Hematopoietic multipotent progenitor cell treated with erythropoietin and hydrocortisone succinate and interleukin-3 and kit ligand, for 15 days (in vitro differentiated cells): ENCODE measurements around the gene ARHGEF19.
"Not testable (repeated sequence)": the region's sequence is repeated elsewhere in the genome, so short reads cannot be mapped to it uniquely, and the experiment has no call there.

ENCODE experiments used
- DNase-seq: peaks from one replicate; pipeline ENCODE4 v3.0.0-alpha.2; 2015; ENCODE audit warnings: low spot score

Gene ARHGEF19

GRCh38 chr1:16212251-16212961, at the start of gene ARHGEF19:
TSS of gene ARHGEF19 (minus strand) at chr1:16212652. CDS start at chr1:16209054, 3,598 bp downstream.
- no peak for DNase-seq

GRCh38 chr1:16262067-16262466, 49.6 kb upstream of the ARHGEF19 start:
- DNase-seq = no peak

- no peak for DNase-seq
Observed at GRCh38 chr1:16260814-16261213, 48.4 kb upstream of the ARHGEF19 start.

- no peak for DNase-seq
Observed at GRCh38 chr1:16258591-16259135, 46.2 kb upstream of the ARHGEF19 start.

DNA sequence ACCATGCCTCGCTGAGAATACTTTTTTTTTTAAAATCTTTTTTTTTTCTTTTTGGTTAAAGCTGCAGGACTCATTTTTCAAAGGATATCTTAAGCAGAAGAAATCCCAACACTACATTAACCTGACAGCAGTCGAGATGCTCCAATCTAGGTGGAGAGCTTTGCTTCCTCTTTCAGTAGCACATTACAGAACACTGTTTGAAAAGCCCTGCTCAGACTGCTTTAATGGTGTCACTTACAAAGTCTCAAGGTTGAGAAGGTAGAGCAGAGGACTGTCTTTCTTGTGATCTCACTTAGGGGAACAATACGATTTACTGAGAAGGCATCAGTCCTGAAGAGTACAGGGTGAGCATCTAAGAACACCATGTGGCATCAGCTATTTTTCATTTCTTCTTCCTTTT, 45.5 kb upstream of the ARHGEF19 start:
- DNase-seq = no peak

DNA sequence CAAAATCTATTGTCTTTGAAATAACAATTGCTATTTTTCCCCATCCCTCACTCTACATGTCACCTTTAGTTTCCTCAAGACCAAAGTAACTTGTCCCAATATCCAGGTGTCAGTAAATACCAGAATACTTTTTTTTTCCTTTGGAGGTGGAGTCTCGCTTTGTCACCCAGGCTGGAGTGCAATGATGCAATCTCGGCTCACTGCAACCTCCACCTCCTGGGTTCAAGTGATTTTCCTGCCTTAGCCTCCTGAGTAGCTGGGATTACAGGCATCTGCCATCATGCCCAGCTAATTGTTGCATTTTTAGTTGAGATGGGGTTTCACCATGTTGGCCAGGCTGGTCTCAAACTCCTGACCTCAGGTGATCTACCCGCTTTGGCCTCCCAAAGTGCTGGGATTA, 45.1 kb upstream of the ARHGEF19 start:
- DNase-seq = not testable (repeated sequence)

DNA sequence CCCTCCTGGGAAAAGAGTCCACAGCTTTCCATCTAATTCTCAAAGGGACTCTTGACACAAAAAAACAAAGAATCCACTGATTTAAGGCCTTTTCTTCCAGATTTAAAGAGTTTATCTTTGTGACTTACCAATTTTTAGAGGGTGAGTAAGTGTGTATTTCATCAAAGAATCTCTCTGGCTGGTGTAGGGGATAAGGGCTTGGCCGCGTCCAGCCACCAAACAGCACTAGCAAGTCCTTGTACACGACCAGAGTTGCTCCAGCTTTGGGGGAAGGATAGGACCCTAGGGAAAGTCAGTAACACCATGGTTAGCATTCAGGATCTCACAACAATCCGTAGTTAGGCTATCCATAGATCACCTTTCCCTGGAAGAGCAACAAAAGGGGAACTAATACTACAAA, 44.0 kb upstream of the ARHGEF19 start:
- no peak for DNase-seq

DNA sequence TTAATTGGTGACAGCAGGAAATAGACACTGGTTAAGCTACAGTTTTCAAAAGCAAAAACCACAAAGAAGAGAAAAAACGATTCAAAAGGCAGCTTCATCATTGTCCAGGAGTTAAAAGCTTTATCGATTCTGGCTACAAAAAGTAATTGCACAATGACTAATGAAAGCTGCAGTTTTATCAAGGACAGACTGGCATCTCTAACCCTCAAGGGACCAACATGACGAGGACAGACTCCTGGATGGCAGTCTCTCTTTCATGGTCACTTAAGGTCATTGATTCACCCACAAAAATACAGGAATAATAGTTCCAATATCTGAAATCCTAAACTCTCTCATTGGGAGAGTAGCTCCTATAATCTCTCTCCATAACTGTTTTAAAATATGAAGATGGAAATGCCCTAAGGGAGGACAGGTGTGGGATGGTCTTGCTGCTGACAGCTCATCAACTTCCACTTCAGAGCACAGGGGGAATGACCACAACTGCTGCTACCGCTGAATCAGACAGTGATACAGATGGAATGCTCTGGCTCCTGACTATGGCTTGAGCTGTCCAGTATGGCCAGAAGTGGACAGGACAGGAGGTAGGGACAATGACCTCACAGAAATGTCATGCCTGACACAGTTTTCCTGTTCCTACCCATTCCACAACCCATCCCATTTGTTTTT, 41.9 kb upstream of the ARHGEF19 start:
- no peak for DNase-seq

DNA sequence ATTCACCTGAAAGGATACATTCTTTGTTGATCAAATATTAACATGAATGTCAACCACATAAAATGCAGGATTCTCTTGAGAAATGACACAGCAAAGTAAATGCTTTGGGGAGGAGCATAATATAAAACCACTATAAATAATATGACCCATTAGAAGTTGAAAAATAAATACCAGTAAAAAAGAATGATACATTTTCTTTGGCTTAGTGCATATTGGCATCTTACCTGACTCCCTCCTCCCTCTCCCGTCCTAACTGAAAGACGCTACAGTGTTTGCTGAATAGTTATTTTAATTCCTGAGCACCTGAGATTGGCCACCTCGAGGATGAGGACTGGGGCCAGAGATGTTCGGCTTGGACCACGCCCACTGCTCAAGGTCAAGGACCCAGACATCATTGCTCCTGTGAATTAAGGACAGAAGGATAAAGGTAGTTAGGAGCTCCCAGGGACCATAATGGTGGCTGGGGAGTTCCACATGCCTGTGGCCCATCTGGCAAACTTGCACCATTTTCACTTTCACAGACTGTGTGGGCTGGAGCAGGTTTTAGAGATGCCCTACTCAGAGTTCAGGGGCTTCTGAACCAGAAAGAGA, 41.0 kb upstream of the ARHGEF19 start:
- no peak for DNase-seq

DNA sequence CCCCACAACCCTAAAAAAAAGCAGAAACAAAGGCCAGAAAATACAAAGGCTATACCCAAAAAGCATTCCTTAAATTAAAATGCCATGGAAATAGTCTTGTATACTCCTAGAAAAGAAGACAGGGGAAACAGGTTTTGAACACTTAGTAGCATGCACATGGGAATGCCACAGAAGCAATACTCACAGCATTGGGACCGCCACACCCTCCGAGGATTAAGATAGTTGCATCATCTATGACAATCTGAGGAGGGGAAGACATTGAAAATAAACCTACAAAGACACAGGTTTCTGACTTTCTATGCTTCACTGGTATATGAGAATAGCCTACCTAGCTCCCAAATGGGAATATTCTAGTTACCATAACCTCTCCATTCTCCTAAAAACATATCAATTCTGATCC, 40.5 kb upstream of the ARHGEF19 start:
- DNase-seq = no peak

DNA sequence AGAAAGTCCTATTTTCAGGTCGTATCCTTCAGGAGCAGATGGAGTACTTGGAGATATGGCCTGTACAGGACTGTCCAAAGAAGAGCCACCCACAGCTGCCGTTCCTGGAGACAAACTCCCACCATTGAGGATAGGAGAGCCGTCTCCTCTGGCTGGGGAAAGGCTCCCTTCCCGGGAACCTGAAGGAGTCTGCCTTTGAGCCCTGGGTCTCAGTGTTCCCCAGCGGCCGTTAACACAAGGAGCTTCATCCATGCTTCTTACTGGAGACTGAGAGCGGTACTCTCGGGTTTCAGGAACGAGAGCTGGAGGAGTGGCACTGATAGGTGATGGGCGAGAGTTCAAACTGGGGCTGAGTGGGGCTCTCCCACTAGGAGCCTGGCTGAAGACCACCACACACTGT, 38.9 kb upstream of the ARHGEF19 start:
- no peak for DNase-seq

DNA sequence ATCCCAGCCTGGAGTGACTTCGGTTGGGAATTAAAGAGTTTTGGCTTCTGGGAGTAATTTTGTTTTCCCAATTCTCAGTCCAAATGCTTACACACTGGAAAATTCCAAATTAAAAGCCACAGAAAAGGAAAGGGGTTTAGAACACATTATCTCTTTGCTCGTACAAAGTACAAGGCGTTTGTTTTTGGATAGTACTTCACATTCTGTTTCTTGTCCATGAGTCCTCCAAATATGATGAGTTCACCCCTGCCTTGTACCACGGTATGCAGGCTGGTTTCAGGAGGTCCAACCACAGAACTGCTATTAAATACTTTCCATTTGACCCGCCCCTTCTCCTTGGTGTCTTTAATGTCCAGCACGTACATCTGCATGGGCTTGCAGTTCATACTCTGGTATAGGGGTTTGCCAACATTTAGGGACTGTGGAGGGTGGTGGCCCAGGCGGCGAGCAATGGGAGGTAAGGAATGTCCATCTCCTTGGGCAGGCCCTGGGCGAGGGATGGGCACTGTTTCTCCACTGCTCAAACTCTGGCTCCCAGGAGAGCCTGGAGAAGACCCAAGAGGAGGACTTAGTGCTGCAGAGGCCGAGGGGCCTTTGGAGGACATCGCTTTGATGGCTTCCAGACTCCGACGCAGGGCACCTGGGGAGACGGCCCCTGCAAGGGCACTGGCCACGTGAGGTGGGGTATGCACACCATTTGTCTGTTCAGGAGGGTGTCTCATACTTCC, 38.2 kb upstream of the ARHGEF19 start:
- DNase-seq = no peak

DNA sequence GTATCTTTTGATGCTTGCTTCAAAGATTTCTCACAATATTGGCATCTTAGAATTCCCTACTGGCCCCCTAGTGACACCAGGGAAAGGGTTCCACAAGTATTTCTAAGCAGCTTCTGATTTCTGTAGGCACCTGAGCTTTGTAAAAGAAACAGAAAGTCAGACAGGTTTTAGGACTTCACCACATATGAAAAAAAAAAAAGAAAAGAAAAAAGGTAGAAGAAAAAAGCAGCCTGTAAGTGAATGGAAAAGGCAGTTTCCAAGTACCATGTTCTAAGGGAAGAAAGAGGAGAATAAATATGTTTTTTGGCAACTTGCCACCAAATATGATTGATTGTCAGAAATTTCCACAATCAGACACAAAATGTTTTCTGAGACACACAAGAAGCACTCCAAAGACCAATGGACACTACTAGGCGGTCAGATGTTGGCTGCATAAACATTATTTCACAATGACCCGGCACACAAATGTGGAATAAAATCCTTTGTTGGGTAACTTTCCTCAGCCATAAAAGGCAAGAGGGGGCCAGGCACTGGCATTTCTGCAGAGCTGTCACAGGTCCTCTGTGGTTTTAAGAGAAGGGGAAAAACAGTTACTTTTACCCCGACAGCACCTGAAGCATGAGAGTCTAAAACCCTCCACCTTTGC, 37.3 kb upstream of the ARHGEF19 start:
- DNase-seq = peak; percentile 57

GRCh38 chr1:16248603-16249516, 36.4 kb upstream of the ARHGEF19 start:
- peak; percentile 96 for DNase-seq

GRCh38 chr1:16248007-16248436, 35.6 kb upstream of the ARHGEF19 start:
- DNase-seq = no peak

GRCh38 chr1:16247441-16247840, 35.0 kb upstream of the ARHGEF19 start:
- no peak for DNase-seq

DNA sequence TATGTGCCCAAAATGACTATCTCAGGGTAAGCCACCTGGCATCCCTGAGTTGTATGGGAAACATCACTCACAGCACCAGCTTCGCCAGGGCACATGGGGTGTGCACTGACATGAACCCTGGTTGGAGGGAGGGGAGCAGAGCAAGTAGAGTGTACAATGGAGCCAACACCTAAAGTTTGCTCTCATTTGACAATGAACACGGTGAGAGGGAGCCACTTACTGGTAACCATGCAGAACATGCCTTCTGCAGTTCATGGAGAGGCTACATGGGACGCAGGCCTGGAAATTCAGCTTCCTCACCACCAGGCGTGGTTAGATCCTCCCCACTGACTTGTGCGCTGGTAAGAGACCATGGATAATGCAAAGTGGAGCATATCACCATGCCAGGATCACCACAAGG, 34.5 kb upstream of the ARHGEF19 start:
- DNase-seq = peak; percentile 25

- not testable (repeated sequence) for DNase-seq
Observed at GRCh38 chr1:16246239-16246638, 33.8 kb upstream of the ARHGEF19 start.

DNA sequence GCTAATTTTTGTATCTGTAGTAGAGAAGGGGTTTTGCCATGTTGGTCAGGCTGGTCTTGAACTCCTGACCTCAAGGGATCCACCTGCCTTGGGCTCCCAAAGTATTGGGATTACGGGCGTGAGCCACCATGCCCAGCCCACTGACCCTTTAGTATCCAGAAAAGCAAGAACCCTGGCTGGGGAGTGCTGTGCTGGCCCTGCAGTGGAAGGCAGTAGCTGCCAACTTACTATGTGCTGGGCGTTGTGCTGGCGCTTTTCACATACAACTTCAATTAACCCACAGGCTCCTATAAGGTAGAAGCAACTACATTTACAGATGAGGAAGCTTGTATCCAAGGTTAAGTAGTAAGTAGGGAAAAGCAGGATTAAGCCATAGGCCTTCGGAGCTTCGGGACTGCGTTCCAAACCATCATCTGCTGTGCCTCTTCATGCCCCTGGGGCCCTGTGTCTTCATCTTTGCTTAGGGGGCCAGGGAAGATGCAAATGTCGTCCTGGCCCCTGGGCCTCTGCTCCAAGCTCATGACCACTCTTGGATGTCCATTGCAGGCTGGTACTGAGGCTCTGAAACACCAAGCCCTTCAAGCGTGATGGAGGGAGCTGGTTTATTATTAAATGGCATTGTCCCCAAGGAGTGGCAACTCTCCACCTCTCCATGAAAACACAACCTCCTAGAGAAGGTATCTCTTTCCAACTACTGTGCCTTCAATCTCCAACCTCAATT, 33.2 kb upstream of the ARHGEF19 start:
- no peak for DNase-seq

DNA sequence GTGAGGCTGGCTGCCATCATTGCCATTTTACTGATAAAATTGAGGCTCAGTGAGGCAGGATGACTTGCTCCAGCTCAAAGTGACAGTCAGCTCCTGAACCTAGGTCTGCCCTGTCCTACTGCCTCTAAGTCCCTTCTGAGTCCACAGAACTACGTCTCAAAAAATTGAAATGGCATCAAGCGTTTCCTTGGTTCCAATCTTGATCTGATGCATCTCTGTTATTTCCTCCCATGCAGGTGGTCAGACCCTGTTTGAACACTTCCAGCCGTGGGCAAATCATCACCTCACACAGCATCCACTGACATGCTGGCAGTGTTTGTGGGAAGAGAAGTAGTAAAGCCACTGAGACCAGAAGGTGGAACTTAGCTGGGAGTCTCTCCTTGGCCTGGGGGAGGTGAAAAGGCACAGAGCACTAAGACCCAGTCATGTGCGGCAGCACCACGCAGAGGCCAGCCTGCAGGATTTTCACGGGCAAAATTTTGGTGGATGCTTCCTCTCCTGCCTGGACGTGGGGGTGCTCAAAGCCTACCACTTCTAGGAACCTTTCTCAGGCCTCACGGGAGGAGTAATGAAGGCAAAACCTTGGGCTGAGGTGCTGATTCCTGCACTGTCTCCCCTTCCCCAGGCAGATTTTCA, 32.3 kb upstream of the ARHGEF19 start:
- DNase-seq = no peak
